Spleen (tissue), 11 donors: ENCODE measurements around the gene XPNPEP2. TPM values are rescaled to one million over a fixed set of nuclear protein-coding genes. Genes with fewer than 3 reads are reported as not detected.
"Not testable (repeated sequence)": the region's sequence is repeated elsewhere in the genome, so short reads cannot be mapped to it uniquely, and the experiment has no call there.

ENCODE experiments used
- DNase-seq: peaks from one replicate; pipeline ENCODE4 v3.0.0-alpha.2; 2020
- H3K27ac ChIP-seq, 8 donors: fragments of 200-600 bp; sonication (generic) in 7 of 8; 1 replicate in 4 of 8; 2 replicates in 4 of 8; pipeline versions ENCODE4 v1.5.0 to v1.8.0; 2016 to 2021; ENCODE audit warnings: inconsistent platforms in 4 of 8, mild to moderate bottlenecking in 4 of 8, moderate library complexity in 1 of 8
- H3K27me3 ChIP-seq, 7 donors: fragments of 200-600 bp; sonication (generic) in 6 of 7; replicated peaks in 1 of 7; 1 replicate in 4 of 7; 2 replicates in 3 of 7; pipeline versions ENCODE4 v1.5.0 to v1.8.0; 2016 to 2021; ENCODE audit warnings: inconsistent platforms in 3 of 7, mild to moderate bottlenecking in 1 of 7
- H3K36me3 ChIP-seq, 6 donors: fragments of 200-600 bp; sonication (generic) in 5 of 6; 1 replicate in 4 of 6; 2 replicates in 2 of 6; pipeline versions ENCODE4 v1.5.0 to v1.8.0; 2016 to 2021; ENCODE audit warnings: inconsistent platforms in 2 of 6
- H3K4me1 ChIP-seq, 6 donors: fragments of 200-600 bp; sonication (generic) in 5 of 6; 1 replicate in 3 of 6; 2 replicates in 3 of 6; pipeline versions ENCODE4 v1.5.0 to v1.8.0; 2016 to 2021; ENCODE audit warnings: inconsistent platforms in 3 of 6
- H3K4me3 ChIP-seq, 8 donors: fragments of 200-600 bp; sonication (generic) in 7 of 8; 1 replicate in 4 of 8; 2 replicates in 4 of 8; pipeline versions ENCODE4 v1.5.0 to v1.8.0; 2016 to 2021; ENCODE audit warnings: inconsistent platforms in 4 of 8, mild to moderate bottlenecking in 4 of 8, moderate library complexity in 2 of 8
- H3K9me3 ChIP-seq, 8 donors: fragments of 200-600 bp; sonication (generic) in 7 of 8; 1 replicate in 4 of 8; 2 replicates in 4 of 8; pipeline versions ENCODE4 v1.5.0 to v1.8.0; 2016 to 2021; ENCODE audit warnings: inconsistent platforms in 4 of 8
- POLR2A ChIP-seq, 3 donors: fragments of 450-650 bp; IDR thresholded peaks; one replicate each; pipeline ENCODE4 v1.5.1; 2017; ENCODE audit warnings: antibody characterized with exemption in 3 of 3, mild to moderate bottlenecking in 1 of 3
- POLR2AphosphoS5 ChIP-seq, 3 donors: sonication (generic); formaldehyde crosslinking; IDR thresholded peaks; one replicate each; pipeline ENCODE4 v1.5.1; 2017; ENCODE audit warnings: antibody characterized with exemption in 3 of 3
- WGBS, 5 donors: extraction: QIAGEN DNeasy Blood & Tissue Kit in 3 of 5; methylation state at CpG; one replicate each; pipeline versions ENCODE4 v1.1.5 to v1.1.7; 2013 to 2018; 5-methylcytosine and 5-hydroxymethylcytosine counted together
- intact Hi-C: fragments of 100-400 bp; cut with DNase I; formaldehyde crosslinking; loops from one replicate; pipeline ENCODE4 v1.15.0; 2023; ENCODE audit warnings: low total_unique reads
- polyA plus RNA-seq, 3 donors: library from polyadenylated mRNA; stranded (reverse); fragments of 200-250 nt; gene quantifications; one replicate each; pipeline ENCODE4 v1.2.1, GENCODE V29; 2013
- total RNA-seq, 7 donors: library from RNA; depleted of rRNA in 3 of 7; stranded (reverse); fragments of >200 nt in 3 of 7; fragmentation: NEBNext Ultra II Directional in 4 of 7; extraction: Animal tissue kit (Norgen Biotek cat#: 25700) in 4 of 7; gene quantifications; one replicate each; pipeline versions ENCODE4 v1.1.0 to v1.2.1, GENCODE V29; 2016 to 2021
- TF ChIP-seq, protein P1 (sequence below), 11 experiments: fragments of 200-600 bp in 7 of 11; fragments of 450-650 bp in 4 of 11; sonication (generic) in 4 of 11; IDR thresholded peaks in 8 of 11; conservative IDR thresholded peaks in 3 of 11; 1 replicate in 7 of 11; 2 replicates in 4 of 11; pipeline versions ENCODE4 v1.4.0 to v1.8.0; 2016 to 2021; ENCODE audit warnings: antibody characterized with exemption in 11 of 11, inconsistent platforms in 4 of 11, mild to moderate bottlenecking in 1 of 11
- donor health status: healthy with polysubstance abuse.
- donor health status: DM: no; HTN: no; CAD: no; lungs with moderate emphysema.
- donor health status: DM: no; HTN: no; CAD: no.
- donor health status: Bipolar disorder and iron deficiency.
- donor health status: healthy.
- donor health status: DM: no; HTN: no; CAD: no.
- donor health status: DM: yes; HTN: yes; CAD: no.

XPNPEP2 gene
- total and polyA plus RNA-seq, 10 donors: 0.09 to 0.74 (median 0.21) TPM

DNA sequence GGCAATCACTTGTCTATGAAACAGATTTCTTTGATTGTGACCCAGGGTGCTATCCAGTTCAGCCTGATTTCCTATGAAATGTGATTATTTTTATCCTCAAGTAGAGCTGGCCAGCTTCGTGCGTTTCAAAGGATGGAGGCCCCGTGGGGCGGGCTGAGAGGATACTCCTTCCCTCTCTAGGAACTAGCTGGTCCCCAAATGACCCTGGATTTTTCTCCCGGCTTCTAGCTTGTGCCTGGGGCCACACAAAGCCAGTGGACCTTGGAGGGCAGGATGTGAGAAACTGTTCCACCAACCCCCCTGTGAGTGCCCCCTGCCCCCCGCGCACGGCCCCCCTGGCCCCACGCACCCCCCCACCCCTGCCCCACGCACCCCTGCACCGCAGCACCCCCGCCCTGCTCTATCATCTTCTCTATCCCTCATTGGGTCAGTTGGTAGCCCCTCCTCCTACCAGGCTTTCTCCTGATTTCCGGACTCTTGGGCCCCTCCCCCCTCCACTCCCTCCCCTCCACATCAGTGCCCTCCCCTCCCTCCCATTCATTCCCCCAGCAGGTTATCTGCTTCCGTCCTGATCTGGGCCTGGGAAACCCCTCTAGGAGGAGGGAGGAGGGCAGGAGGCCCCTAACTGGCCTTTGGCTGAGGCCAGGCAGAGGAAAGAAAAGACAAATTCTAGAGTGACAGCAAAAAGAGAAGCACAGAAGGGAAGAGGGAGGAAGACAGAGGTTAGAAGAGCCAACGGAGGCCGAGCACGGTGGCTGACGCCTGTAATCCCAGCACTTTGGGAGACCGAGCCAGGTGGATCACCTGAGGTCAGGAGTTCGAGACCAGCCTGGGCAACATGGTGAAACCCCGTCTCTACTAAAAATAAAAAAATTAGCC, 3.3 kb downstream of the XPNPEP2 start:
- peak overlapping the region in 4 of 8 donors; percentile 24 to 45 (median 31) for H3K27ac ChIP-seq

DNA sequence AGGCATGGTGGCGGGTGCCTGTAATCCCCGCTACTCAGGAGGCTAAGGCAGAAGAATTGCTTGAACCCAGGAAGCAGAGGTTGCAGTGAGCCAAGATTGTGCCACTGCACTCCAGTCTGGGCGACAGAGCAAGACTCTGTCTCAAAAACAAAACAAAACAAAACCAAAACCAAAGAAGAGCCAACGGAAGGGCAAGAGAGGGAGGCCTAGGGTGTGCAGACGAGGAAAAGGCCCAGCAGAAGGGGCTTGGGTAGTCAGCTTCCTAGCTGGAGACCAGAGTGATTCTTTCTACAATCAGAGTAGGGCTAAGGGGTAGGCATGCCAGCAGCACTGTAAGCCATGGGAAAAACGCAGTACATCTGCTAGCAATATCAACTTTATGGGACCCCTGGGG, 4.0 kb downstream of the XPNPEP2 start:
- H3K4me3 ChIP-seq, intact Hi-C loops, H3K36me3 ChIP-seq, H3K27me3 ChIP-seq, DNase-seq, H3K9me3 ChIP-seq: not testable (repeated sequence)
- Histone ChIP-seq H3K27ac (peak overlapping the region in 4 of 8 donors; percentile 24 to 45 (median 31)), H3K4me1 (peaks cover 0 to 37% (median 0%) of the 10 kb centered on the region in 6 donors)
- WGBS, 5 donors: 58 to 68% (median 60%) methylated on average over 6 of the region's 6 CpGs

More for the DNA sequence above, 3.3 kb downstream of the XPNPEP2 start:
- no peaks in the 10 kb centered on the region for H3K9me3 ChIP-seq
- TF ChIP-seq, protein P1, sequence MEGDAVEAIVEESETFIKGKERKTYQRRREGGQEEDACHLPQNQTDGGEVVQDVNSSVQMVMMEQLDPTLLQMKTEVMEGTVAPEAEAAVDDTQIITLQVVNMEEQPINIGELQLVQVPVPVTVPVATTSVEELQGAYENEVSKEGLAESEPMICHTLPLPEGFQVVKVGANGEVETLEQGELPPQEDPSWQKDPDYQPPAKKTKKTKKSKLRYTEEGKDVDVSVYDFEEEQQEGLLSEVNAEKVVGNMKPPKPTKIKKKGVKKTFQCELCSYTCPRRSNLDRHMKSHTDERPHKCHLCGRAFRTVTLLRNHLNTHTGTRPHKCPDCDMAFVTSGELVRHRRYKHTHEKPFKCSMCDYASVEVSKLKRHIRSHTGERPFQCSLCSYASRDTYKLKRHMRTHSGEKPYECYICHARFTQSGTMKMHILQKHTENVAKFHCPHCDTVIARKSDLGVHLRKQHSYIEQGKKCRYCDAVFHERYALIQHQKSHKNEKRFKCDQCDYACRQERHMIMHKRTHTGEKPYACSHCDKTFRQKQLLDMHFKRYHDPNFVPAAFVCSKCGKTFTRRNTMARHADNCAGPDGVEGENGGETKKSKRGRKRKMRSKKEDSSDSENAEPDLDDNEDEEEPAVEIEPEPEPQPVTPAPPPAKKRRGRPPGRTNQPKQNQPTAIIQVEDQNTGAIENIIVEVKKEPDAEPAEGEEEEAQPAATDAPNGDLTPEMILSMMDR (IDR thresholded peaks at IDR 0.05 in 8 of 11, conservative IDR thresholded peaks at IDR 0.05 in 3 of 11): no peak
- TF ChIP-seq POLR2A (IDR thresholded peaks at IDR 0.05): no peak
- no peak for TF ChIP-seq POLR2AphosphoS5 (IDR thresholded peaks at IDR 0.05)
- no peak for DNase-seq
- H3K36me3 ChIP-seq: no peaks in the 10 kb centered on the region
- H3K4me3 ChIP-seq: no peak overlapping the region
- no peaks in the 10 kb centered on the region for H3K27me3 ChIP-seq
- WGBS, 5 donors: 27 to 45% (median 33%) methylated on average over 13 to 21 of the region's 21 CpGs
- intact Hi-C loops: no loop called here
- peaks cover 0 to 44% (median 0%) of the 10 kb centered on the region in 6 donors for H3K4me1 ChIP-seq

DNA sequence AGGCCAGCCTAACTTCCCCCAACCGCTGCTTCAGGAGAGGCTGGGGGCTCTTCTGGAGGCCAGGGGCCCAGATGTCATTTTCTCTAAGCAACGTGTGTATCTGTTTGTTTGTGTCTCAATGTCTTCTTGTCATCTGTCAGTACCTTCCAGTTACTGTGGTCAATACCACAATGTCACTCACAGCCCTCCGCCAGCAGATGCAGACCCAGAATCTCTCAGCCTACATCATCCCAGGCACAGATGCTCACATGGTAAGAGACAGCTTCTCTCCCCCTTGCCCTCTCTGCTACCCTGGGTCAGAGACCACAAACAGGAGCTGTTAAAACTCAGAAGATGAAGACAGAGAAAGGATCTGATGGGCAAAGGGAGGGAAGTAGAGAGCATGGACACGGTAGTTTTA, 5.0 kb downstream of the XPNPEP2 start:
- TF ChIP-seq POLR2AphosphoS5 (IDR thresholded peaks at IDR 0.05) (no peak), POLR2A (IDR thresholded peaks at IDR 0.05) (no peak)
- TF ChIP-seq, protein P1 (IDR thresholded peaks at IDR 0.05 in 8 of 11, conservative IDR thresholded peaks at IDR 0.05 in 3 of 11): no peak
- Histone ChIP-seq H3K4me1 (peaks cover 0 to 27% (median 0%) of the 10 kb centered on the region in 6 donors), H3K27me3 (no peaks in the 10 kb centered on the region), H3K9me3 (no peaks in the 10 kb centered on the region), H3K27ac (no peak overlapping the region), H3K36me3 (no peaks in the 10 kb centered on the region), H3K4me3 (no peak overlapping the region)
- WGBS, 5 donors: 58 to 70% (median 66%) methylated on average over 4 of the region's 4 CpGs
- no peak for DNase-seq
- intact Hi-C loops: no loop called here

DNA sequence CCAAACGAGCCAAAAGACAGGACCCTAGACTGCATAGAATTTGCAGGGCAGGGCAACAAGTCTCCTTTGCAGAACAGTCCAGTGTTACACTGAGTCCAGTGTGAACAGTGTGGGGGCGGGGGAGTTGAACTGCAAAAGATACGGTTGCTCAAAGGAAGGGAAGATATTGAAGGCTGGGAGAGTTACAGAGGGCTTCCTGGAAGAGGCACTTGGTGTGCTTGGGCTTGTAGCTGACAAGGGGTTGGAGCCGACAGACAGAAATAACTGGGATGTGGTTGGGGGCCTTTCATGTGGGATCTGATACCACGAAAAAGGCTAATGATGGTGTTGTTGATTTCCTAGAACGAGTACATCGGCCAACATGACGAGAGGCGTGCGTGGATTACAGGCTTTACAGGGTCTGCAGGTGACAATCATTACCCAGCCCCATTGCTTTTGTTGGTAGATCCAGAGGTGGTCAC, 6.1 kb downstream of the XPNPEP2 start:
- no peak for DNase-seq
- peaks cover 0 to 21% (median 0%) of the 10 kb centered on the region in 6 donors for H3K4me1 ChIP-seq
- no peaks in the 10 kb centered on the region for H3K9me3 ChIP-seq
- H3K27me3 ChIP-seq: no peaks in the 10 kb centered on the region
- intact Hi-C loops: no loop called here
- no peak overlapping the region for H3K4me3 ChIP-seq
- no peak overlapping the region for H3K27ac ChIP-seq
- 48 to 77% (median 69%) methylated on average over 10 of the region's 10 CpGs for whole genome bisulfite sequencing, 5 donors
- TF ChIP-seq, protein P1 (IDR thresholded peaks at IDR 0.05 in 8 of 11, conservative IDR thresholded peaks at IDR 0.05 in 3 of 11): no peak
- no peak for TF ChIP-seq POLR2A (IDR thresholded peaks at IDR 0.05)
- no peak for TF ChIP-seq POLR2AphosphoS5 (IDR thresholded peaks at IDR 0.05)
- H3K36me3 ChIP-seq: no peaks in the 10 kb centered on the region
